Endothelial cell of umbilical vein (primary cell): ENCODE measurements around the gene ZNF205.

Experiments used
- EZH2 ChIP-seq: IDR thresholded peaks from 2 replicates; pipeline ENCODE4 v1.6.1; 2012; ENCODE audit warnings: borderline replicate concordance, low read depth, mild to moderate bottlenecking, moderate library complexity, low read length, inconsistent platforms; ENCODE audit not compliant: severe bottlenecking
- JUN ChIP-seq: IDR thresholded peaks from 2 replicates; pipeline ENCODE4 v1.6.1; 2011; ENCODE audit warnings: borderline replicate concordance, low read depth; ENCODE audit not compliant: insufficient read length, insufficient read depth
- POLR2A ChIP-seq: IDR thresholded peaks from 2 replicates; pipeline ENCODE4 v1.6.1; 2012; ENCODE audit warnings: low read depth, mild to moderate bottlenecking, control low read depth, low read length
- POLR2AphosphoS5 ChIP-seq: IDR thresholded peaks from 2 replicates; pipeline ENCODE4 v1.6.1; 2012; ENCODE audit warnings: low read depth, mild to moderate bottlenecking, control low read depth, low read length, moderate library complexity; ENCODE audit not compliant: insufficient read depth
- TF ChIP-seq, protein P1 (sequence below), 2 donors: IDR thresholded peaks; 1 replicate in 1 of 2; 2 replicates in 1 of 2; pipeline ENCODE4 v1.5.1; 2011; ENCODE audit warnings: low read length in 2 of 2, mild to moderate bottlenecking in 2 of 2, moderate library complexity in 2 of 2, control low read depth in 1 of 2, inconsistent platforms in 1 of 2, low read depth in 1 of 2; ENCODE audit not compliant: insufficient read depth in 1 of 2; ENCODE audit errors: extremely low read depth in 1 of 2
- TF ChIP-seq, protein P2 (sequence below): IDR thresholded peaks from 2 replicates; pipeline ENCODE4 v1.6.1; 2011; ENCODE audit not compliant: insufficient read depth, insufficient read length

DNA sequence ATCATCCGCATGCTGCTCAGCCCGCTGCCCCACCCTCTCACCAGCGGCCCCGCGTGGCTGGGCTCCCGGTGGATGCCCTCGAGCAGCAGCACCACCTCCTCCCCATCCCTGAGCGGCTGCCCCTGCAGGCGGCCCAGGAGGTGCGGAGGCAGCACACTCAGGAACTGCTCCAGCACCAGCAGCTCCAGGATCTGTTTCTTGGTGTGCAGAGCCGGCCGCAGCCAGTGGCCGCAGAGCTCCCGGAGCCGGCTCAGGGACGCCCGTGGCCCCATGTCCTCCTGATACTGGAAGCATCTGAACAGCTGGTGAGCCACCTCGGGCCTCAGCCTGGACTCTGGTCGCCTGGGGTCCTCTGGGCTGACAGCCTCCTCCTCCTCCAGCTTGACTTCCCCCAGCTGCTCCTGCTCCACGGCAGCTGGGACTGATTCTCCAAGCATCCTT lies 19.9 kb upstream of the ZNF205 start:
- TF ChIP-seq JUN, result no peak
- TF ChIP-seq, protein P1, sequence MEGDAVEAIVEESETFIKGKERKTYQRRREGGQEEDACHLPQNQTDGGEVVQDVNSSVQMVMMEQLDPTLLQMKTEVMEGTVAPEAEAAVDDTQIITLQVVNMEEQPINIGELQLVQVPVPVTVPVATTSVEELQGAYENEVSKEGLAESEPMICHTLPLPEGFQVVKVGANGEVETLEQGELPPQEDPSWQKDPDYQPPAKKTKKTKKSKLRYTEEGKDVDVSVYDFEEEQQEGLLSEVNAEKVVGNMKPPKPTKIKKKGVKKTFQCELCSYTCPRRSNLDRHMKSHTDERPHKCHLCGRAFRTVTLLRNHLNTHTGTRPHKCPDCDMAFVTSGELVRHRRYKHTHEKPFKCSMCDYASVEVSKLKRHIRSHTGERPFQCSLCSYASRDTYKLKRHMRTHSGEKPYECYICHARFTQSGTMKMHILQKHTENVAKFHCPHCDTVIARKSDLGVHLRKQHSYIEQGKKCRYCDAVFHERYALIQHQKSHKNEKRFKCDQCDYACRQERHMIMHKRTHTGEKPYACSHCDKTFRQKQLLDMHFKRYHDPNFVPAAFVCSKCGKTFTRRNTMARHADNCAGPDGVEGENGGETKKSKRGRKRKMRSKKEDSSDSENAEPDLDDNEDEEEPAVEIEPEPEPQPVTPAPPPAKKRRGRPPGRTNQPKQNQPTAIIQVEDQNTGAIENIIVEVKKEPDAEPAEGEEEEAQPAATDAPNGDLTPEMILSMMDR (IDR thresholded peaks at IDR 0.05; ENCODE audit: extremely low read depth in 1 of 2, insufficient read depth in 1 of 2, low read depth in 1 of 2, low read length in 2 of 2), result no peak
- no peak for TF ChIP-seq POLR2A
- no peak for TF ChIP-seq EZH2
- TF ChIP-seq POLR2AphosphoS5, result no peak
- TF ChIP-seq, protein P2, sequence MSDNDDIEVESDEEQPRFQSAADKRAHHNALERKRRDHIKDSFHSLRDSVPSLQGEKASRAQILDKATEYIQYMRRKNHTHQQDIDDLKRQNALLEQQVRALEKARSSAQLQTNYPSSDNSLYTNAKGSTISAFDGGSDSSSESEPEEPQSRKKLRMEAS, result no peak
